Body of pancreas (tissue), 4 donors: Measurements from ENCODE around the gene B4GALNT3. TPM values are rescaled to one million over a fixed set of nuclear protein-coding genes. Genes with fewer than 3 reads are reported as not detected.

Experiments used
- ATAC-seq: fragments of 150-250 bp; one replicate; pipeline ENCODE4 v1.9.1; 2016
- DNase-seq, 4 donors: peaks; one replicate each; pipeline ENCODE4 v3.0.0-alpha.2; 2019
- H3K27ac ChIP-seq, 4 donors: fragments of 200-600 bp; sonication (generic); 1 replicate in 3 of 4; 2 replicates in 1 of 4; pipeline versions ENCODE4 v1.5.1 to v1.6.1; 2016 to 2019; ENCODE audit warnings: mild to moderate bottlenecking in 1 of 4, mixed read lengths in 1 of 4, moderate library complexity in 1 of 4
- H3K27me3 ChIP-seq, 2 donors: fragments of 200-600 bp; sonication (generic); one replicate each; pipeline ENCODE4 v1.6.0; 2016; ENCODE audit warnings: mild to moderate bottlenecking in 1 of 2
- H3K36me3 ChIP-seq, 2 donors: fragments of 200-600 bp; sonication (generic); replicated peaks in 1 of 2; 2 replicates each; pipeline ENCODE4 v1.5.1; 2016; ENCODE audit warnings: low read depth in 2 of 2; ENCODE audit not compliant: insufficient read depth in 1 of 2
- H3K4me1 ChIP-seq: fragments of 200-600 bp; sonication (generic); one replicate; pipeline ENCODE4 v1.6.0; 2016
- H3K4me3 ChIP-seq, 2 donors: fragments of 200-600 bp; sonication (generic); 1 replicate in 1 of 2; 2 replicates in 1 of 2; pipeline ENCODE4 v1.5.1; 2016 to 2019
- H3K9me3 ChIP-seq, 3 donors: fragments of 200-600 bp; sonication (generic); 1 replicate in 2 of 3; 2 replicates in 1 of 3; pipeline ENCODE4 v1.5.1; 2016
- CTCF ChIP-seq, 7 experiments: fragments of 450-650 bp in 4 of 7; fragments of 200-600 bp in 3 of 7; sonication (generic) in 3 of 7; IDR thresholded peaks; one replicate each; pipeline ENCODE4 v1.5.1; 2016 to 2019; ENCODE audit warnings: antibody characterized with exemption in 7 of 7
- POLR2A ChIP-seq, 3 donors: fragments of 450-650 bp; IDR thresholded peaks; one replicate each; pipeline ENCODE4 v1.6.1; 2016; ENCODE audit warnings: antibody characterized with exemption in 3 of 3, mild to moderate bottlenecking in 2 of 3
- WGBS, 2 donors: methylation state at CpG; one replicate each; pipeline ENCODE4 v1.1.5; 2017; 5-methylcytosine and 5-hydroxymethylcytosine counted together
- intact Hi-C: fragments of 100-400 bp; cut with DNase I; formaldehyde crosslinking; loops from one replicate; pipeline ENCODE4 v1.15.1; 2023
- total RNA-seq, 2 donors: library from RNA; depleted of rRNA; stranded (reverse); fragments of >200 nt; gene quantifications; one replicate each; pipeline ENCODE4 v1.1.0, GENCODE V29; 2016

The B4GALNT3 gene
- total RNA-seq, 2 donors from 2014 or later = 4.0 to 9.3 TPM

DNA sequence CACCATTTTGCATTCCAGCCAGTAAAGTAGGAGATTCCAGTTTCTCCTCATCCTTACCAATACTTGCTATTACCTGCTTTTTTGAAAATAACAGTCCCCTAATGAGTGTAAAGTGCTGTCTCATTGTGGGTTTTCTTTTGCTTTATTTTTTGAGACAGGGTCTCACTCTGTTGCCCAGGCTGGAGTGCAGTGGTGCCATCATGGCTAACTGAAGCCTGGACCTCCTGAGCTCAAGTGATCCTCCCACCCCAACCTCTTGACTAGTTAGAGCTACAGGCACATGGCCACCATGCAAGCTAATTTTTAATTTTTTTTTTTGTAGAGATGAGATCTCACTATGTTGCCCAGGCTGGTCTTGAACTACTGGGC, 142.9 kb downstream of the B4GALNT3 start:
- no peaks in the 10 kb centered on the region for H3K36me3 ChIP-seq
- no peaks in the 10 kb centered on the region for H3K27me3 ChIP-seq
- intact Hi-C loops = no loop called here
- no peak overlapping the region for H3K4me3 ChIP-seq
- no peak for ATAC-seq
- H3K27ac ChIP-seq = no peak overlapping the region
- H3K4me1 ChIP-seq = peaks cover 2% of the 10 kb centered on the region
- no peak for DNase-seq
- TF ChIP-seq CTCF (IDR thresholded peaks at IDR 0.05) (no peak), POLR2A (IDR thresholded peaks at IDR 0.05) (no peak)
- no peaks in the 10 kb centered on the region for H3K9me3 ChIP-seq

DNA sequence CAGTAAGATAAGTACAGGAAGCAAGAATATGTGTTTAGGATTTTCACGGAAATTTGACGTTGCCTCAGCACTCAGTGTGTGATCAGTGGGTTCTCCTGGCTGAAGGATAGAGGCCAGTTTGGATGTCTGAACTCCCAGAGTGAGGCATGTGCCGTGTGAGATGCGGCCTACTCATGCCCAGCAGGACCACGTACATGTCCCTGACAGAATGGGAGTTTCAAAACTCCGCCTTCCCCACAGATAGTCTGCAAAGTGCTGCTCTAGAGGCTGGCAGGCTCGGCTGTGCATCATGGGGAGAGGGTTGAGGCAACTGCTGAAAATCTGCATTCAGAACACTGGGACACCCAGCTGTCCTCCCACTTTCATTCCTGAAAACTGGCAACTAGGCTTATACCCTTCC, 145.2 kb downstream of the B4GALNT3 start:
- ATAC-seq (no peak), DNase-seq (no peak)
- peaks cover 5% of the 10 kb centered on the region for H3K4me1 ChIP-seq
- intact Hi-C loops = no loop called here
- H3K27ac ChIP-seq = no peak overlapping the region
- no peaks in the 10 kb centered on the region for H3K9me3 ChIP-seq
- no peak overlapping the region for H3K4me3 ChIP-seq
- 83 to 87% methylated on average over 6 to 7 of the region's 7 CpGs for WGBS, 2 donors
- no peak for TF ChIP-seq POLR2A (IDR thresholded peaks at IDR 0.05)
- TF ChIP-seq CTCF (IDR thresholded peaks at IDR 0.05) = no peak
- H3K36me3 ChIP-seq = no peaks in the 10 kb centered on the region
- no peaks in the 10 kb centered on the region for H3K27me3 ChIP-seq

DNA sequence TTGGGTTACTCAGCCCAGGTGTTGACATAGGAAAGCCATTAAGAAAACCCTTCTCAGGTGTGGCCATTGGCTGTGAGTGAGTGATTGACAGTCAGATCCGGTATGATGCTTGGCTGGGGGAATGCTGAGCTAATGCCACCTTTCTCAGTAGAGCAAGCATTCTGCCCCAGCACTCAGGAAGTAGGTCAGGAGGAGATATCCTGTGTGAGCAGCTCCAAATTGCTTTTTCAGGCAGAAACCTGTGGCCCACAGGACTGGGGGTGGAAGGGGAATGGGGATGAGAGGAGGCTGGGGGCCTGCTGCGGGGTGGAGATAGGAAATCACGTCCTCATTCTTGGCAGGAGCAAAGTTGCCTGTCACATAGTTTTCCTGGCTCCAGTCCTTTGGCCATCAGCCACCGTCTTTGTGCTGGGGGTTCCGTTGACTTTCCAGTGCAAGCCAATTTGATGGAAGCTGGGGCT, 147.8 kb downstream of the B4GALNT3 start:
- no peaks in the 10 kb centered on the region for H3K36me3 ChIP-seq
- no peak for TF ChIP-seq POLR2A (IDR thresholded peaks at IDR 0.05)
- TF ChIP-seq CTCF (IDR thresholded peaks at IDR 0.05) = no peak
- WGBS, 2 donors = 4 to 10% methylated on average over 5 of the region's 5 CpGs
- H3K27me3 ChIP-seq = no peaks in the 10 kb centered on the region
- DNase-seq (peak in 2 of 4 donors; percentile 27 to 30), ATAC-seq (no peak)
- H3K9me3 ChIP-seq = no peaks in the 10 kb centered on the region
- no peak overlapping the region for H3K4me3 ChIP-seq
- H3K27ac ChIP-seq = no peak overlapping the region
- H3K4me1 ChIP-seq = peaks cover 5% of the 10 kb centered on the region
- intact Hi-C loops = no loop called here

DNA sequence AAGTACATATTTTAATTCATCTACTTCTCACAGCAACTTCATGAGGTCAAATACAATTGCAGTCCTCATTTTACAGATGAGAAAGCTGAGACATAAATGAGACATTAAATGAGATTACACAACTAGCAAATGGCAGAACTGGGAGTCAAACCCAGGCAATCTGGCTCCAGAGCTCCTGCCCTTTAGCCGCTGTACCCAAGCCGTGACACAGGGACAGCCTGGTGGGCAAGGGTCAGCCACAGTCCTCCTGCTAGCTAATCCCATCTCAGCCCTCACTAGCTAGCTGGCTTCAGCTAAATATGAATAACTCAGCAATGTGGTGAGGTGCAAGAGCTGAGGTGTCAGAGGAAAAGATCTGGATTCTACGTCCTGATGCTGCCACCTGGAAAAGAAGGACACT, 148.7 kb downstream of the B4GALNT3 start:
- Histone ChIP-seq H3K27me3 (no peaks in the 10 kb centered on the region), H3K9me3 (no peaks in the 10 kb centered on the region), H3K4me3 (no peak overlapping the region), H3K36me3 (no peaks in the 10 kb centered on the region), H3K4me1 (peaks cover 5% of the 10 kb centered on the region), H3K27ac (no peak overlapping the region)
- DNase-seq (no peak), ATAC-seq (no peak)
- 80 to 90% methylated on average over 3 of the region's 3 CpGs for WGBS, 2 donors
- intact Hi-C loops = no loop called here
- TF ChIP-seq POLR2A (IDR thresholded peaks at IDR 0.05) = no peak
- no peak for TF ChIP-seq CTCF (IDR thresholded peaks at IDR 0.05)

GRCh38 chr12:608921-609320, 149.2 kb downstream of the B4GALNT3 start:
- Histone ChIP-seq H3K9me3 (no peaks in the 10 kb centered on the region), H3K4me3 (no peak overlapping the region), H3K36me3 (no peaks in the 10 kb centered on the region), H3K27ac (no peak overlapping the region), H3K4me1 (peaks cover 5% of the 10 kb centered on the region), H3K27me3 (no peaks in the 10 kb centered on the region)
- 86 to 91% methylated on average over 30 to 49 of the region's 58 CpGs for WGBS, 2 donors
- ATAC-seq (no peak), DNase-seq (no peak)
- intact Hi-C loops = no loop called here
- no peak for TF ChIP-seq CTCF (IDR thresholded peaks at IDR 0.05)
- no peak for TF ChIP-seq POLR2A (IDR thresholded peaks at IDR 0.05)
